Breast epithelium (tissue), 4 donors: ENCODE results near the gene GDPD5. TPM values are rescaled to one million over a fixed set of nuclear protein-coding genes. Genes with fewer than 3 reads are reported as not detected.
A peak's percentile ranks its signal among the peaks of the same experiment; 100 is the strongest.

Experiments
- DNase-seq, 2 donors: peaks; one replicate each; pipeline ENCODE4 v3.0.0-alpha.2; 2019; ENCODE audit warnings: low spot score in 2 of 2
- H3K27ac ChIP-seq, 2 donors: fragments of 200-600 bp; sonication (generic) in 1 of 2; one replicate each; pipeline ENCODE4 v1.5.1; 2016 to 2019; ENCODE audit warnings: mild to moderate bottlenecking in 1 of 2
- H3K27me3 ChIP-seq, 2 donors: fragments of 200-600 bp; sonication (generic) in 1 of 2; one replicate each; pipeline versions ENCODE4 v1.5.1 to v1.6.0; 2017 to 2019; ENCODE audit warnings: control low read depth in 1 of 2, mild to moderate bottlenecking in 1 of 2
- H3K36me3 ChIP-seq: fragments of 200-600 bp; one replicate; pipeline ENCODE4 v1.5.1; 2019
- H3K4me1 ChIP-seq, 2 donors: fragments of 200-600 bp; sonication (generic); one replicate each; pipeline ENCODE4 v1.5.1; 2016 to 2019; ENCODE audit warnings: control low read depth in 1 of 2
- H3K4me3 ChIP-seq, 3 donors: fragments of 200-600 bp; sonication (generic); 1 replicate in 2 of 3; 2 replicates in 1 of 3; pipeline ENCODE4 v1.5.1; 2016 to 2019; ENCODE audit warnings: mild to moderate bottlenecking in 3 of 3, moderate library complexity in 2 of 3
- H3K9me3 ChIP-seq, 2 donors: fragments of 200-600 bp; sonication (generic) in 1 of 2; one replicate each; pipeline ENCODE4 v1.5.1; 2016 to 2019; ENCODE audit warnings: control low read depth in 1 of 2
- POLR2A ChIP-seq: fragments of 450-650 bp; IDR thresholded peaks from one replicate; pipeline ENCODE4 v1.6.1; 2016; ENCODE audit warnings: antibody characterized with exemption, mild to moderate bottlenecking, moderate library complexity
- POLR2AphosphoS5 ChIP-seq, 3 donors: sonication (generic); formaldehyde crosslinking; IDR thresholded peaks; one replicate each; pipeline ENCODE4 v1.6.1; 2017; ENCODE audit warnings: antibody characterized with exemption in 3 of 3
- intact Hi-C: fragments of 100-400 bp; cut with DNase I; formaldehyde crosslinking; loops from one replicate; pipeline ENCODE4 v1.15.1; 2023; ENCODE audit warnings: low total_unique reads
- total RNA-seq, 3 donors: library from RNA; depleted of rRNA; stranded (reverse); fragments of >200 nt; gene quantifications; one replicate each; pipeline ENCODE4 v1.1.0, GENCODE V29; 2016
- TF ChIP-seq, protein P1 (sequence below), 3 donors: fragments of 450-650 bp; IDR thresholded peaks; one replicate each; pipeline ENCODE4 v1.5.1; 2016 to 2017; ENCODE audit warnings: antibody characterized with exemption in 3 of 3, mild to moderate bottlenecking in 3 of 3, moderate library complexity in 3 of 3

GDPD5 gene
- total RNA-seq, 3 donors from 2014 or later: 10.5 to 25.9 (median 14.8) TPM

DNA sequence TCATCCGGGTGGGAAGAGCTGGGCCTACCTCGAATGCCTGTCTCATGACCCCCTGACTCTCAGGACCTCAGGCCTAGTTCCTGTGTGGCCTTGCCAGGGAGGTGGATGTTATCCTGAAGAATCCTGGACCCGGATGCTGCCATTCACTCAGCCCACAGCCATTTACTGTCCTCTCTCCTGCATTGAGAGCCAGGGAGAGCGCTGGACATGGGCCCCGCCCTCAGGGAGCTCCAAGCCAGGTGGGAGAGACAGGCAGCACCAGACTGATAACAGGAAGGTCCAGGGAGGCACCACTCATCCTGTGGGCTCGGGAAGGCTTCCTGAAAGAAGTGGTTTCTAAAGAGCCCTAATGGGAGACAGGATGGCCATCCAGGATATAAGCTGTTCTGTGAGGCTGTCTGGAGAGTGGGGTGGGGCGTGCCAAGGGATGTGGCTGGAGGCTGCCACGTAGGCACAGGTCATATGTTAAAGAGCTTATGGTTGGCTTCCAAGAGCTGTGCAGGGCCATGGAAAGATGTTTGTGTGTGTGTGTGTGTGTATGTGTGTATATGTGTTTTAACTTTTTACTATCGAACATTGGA is 44.9 kb upstream of the GDPD5 start:
- Histone ChIP-seq H3K4me1 (peaks cover 7 to 12% of the 10 kb centered on the region in 2 donors), H3K36me3 (peaks cover 6% of the 10 kb centered on the region), H3K27ac (peak overlapping the region in 1 of 2 donors; percentile 55)

DNA sequence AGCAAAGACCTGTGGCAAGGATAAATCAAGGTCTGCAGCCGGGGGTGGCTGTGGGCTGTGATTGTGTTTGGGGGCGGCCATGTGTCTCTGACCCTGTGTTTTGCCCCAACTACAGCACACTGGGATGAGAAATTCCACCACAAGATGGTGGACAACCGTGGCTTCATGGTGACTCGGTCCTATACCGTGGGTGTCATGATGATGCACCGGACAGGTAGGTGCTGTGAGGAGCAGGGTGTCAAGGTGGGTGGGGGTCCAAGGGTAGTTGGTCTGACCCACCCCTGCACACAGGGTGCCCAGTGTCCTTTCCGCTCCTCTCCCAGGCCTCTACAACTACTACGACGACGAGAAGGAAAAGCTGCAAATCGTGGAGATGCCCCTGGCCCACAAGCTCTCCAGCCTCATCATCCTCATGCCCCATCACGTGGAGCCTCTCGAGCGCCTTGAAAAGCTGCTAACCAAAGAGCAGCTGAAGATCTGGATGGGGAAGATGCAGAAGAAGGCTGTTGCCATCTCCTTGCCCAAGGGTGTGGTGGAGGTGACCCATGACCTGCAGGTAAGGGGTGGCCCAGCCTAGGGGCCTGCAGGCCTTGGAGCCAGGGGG is 43.0 kb upstream of the GDPD5 start:
- Histone ChIP-seq H3K27me3 (no peaks in the 10 kb centered on the region), H3K36me3 (peaks cover 6% of the 10 kb centered on the region), H3K27ac (peak overlapping the region in 1 of 2 donors; percentile 3), H3K9me3 (no peaks in the 10 kb centered on the region), H3K4me3 (no peak overlapping the region), H3K4me1 (peaks cover 14 to 17% of the 10 kb centered on the region in 2 donors)
- TF ChIP-seq POLR2A (no peak), POLR2AphosphoS5 (IDR thresholded peaks at IDR 0.05) (no peak)
- TF ChIP-seq, protein P1, sequence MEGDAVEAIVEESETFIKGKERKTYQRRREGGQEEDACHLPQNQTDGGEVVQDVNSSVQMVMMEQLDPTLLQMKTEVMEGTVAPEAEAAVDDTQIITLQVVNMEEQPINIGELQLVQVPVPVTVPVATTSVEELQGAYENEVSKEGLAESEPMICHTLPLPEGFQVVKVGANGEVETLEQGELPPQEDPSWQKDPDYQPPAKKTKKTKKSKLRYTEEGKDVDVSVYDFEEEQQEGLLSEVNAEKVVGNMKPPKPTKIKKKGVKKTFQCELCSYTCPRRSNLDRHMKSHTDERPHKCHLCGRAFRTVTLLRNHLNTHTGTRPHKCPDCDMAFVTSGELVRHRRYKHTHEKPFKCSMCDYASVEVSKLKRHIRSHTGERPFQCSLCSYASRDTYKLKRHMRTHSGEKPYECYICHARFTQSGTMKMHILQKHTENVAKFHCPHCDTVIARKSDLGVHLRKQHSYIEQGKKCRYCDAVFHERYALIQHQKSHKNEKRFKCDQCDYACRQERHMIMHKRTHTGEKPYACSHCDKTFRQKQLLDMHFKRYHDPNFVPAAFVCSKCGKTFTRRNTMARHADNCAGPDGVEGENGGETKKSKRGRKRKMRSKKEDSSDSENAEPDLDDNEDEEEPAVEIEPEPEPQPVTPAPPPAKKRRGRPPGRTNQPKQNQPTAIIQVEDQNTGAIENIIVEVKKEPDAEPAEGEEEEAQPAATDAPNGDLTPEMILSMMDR (IDR thresholded peaks at IDR 0.05): no peak
- intact Hi-C loops: no loop called here
- no peak for DNase-seq

More for the DNA sequence above, 44.9 kb upstream of the GDPD5 start:
- H3K4me3 ChIP-seq: no peak overlapping the region
- intact Hi-C loops: no loop called here
- TF ChIP-seq, protein P1 (IDR thresholded peaks at IDR 0.05): no peak
- no peak for TF ChIP-seq POLR2A
- no peak for TF ChIP-seq POLR2AphosphoS5 (IDR thresholded peaks at IDR 0.05)
- no peak for DNase-seq
- H3K27me3 ChIP-seq: no peaks in the 10 kb centered on the region
- no peaks in the 10 kb centered on the region for H3K9me3 ChIP-seq

DNA sequence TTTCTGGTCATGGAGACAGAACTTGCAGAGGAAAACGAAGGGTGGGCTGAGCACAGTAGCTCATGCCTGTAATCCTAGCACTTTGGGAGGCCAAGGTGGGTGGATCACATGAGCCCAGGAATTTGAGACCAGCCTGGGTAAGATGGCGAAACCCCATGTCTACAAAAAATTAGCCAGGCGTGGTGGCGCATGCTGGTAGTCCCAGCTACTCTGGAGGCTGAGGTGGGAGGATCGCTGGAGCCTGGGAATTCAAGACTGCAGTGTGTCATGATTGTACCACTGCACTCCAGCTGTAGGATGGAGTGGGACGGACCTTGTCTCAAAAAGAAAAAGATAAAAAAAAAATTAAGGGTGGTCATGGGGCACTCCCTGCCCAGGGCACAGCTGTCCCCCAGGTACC is 42.2 kb upstream of the GDPD5 start:
- Histone ChIP-seq H3K27ac (peak overlapping the region in 1 of 2 donors; percentile 3), H3K27me3 (no peaks in the 10 kb centered on the region), H3K4me3 (no peak overlapping the region), H3K9me3 (no peaks in the 10 kb centered on the region), H3K4me1 (peaks cover 17 to 21% of the 10 kb centered on the region in 2 donors), H3K36me3 (peaks cover 6% of the 10 kb centered on the region)
- intact Hi-C loops: no loop called here
- no peak for TF ChIP-seq POLR2A
- TF ChIP-seq, protein P1 (IDR thresholded peaks at IDR 0.05): no peak
- no peak for DNase-seq

DNA sequence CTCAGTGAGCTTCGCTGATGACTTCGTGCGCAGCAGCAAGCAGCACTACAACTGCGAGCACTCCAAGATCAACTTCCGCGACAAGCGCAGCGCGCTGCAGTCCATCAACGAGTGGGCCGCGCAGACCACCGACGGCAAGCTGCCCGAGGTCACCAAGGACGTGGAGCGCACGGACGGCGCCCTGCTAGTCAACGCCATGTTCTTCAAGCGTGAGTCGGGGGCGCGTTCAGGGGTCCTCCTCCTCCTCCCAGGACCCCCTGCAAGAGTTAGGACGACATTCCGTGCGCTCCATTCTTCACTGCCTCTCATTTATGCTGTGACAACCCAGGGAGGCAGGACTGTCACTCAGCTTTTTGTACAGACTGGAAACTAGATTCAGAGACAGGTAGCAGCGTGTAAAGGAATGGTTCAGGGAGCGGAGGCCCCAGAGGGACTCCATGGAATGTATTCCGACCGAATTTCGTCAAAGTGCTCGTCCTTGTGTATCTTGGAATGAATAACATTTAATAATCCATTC is 41.1 kb upstream of the GDPD5 start:
- Histone ChIP-seq H3K4me3 (peak overlapping the region in 1 of 3 donors; percentile 99), H3K4me1 (peaks cover 17 to 21% of the 10 kb centered on the region in 2 donors), H3K27ac (peak overlapping the region; percentile 99), H3K27me3 (no peaks in the 10 kb centered on the region), H3K9me3 (no peaks in the 10 kb centered on the region), H3K36me3 (peaks cover 6% of the 10 kb centered on the region)
- intact Hi-C loops: no loop called here
- no peak for DNase-seq
- TF ChIP-seq POLR2AphosphoS5 (IDR thresholded peaks at IDR 0.05): no peak
- no peak for TF ChIP-seq POLR2A
- TF ChIP-seq, protein P1 (IDR thresholded peaks at IDR 0.05): no peak
